ENCODE measurements around the gene CCR2.

CCR2 gene

DNA sequence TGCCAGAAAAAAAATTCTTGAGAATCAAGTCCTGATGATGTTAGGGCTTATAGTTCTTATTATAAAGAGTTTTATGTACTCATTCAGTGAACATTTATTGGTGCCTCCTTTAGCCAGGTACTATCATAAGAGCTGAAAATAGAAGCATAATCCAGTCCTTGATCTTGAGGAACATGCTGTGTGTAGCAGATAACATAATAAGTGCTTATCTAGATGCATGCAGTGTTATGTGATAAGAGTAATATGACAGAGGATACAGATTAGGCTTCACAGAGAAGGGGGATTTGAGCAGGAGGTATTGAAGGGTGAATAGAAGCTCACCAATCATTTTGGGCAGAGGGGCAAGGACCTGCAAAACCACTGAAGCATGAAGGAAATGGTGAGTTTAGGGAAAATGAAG, 1.1 kb downstream of the CCR2 start:
- H3K9ac ChIP-seq = no peak overlapping the region
- H3K4me2 ChIP-seq = no peak overlapping the region
- no peaks in the 10 kb centered on the region for H3K36me3 ChIP-seq (ENCODE audit: insufficient read depth)
- H3K79me2 ChIP-seq (ENCODE audit: insufficient read depth, low read depth) = no peaks in the 10 kb centered on the region
- no peak overlapping the region for H3K27ac ChIP-seq
- H3K4me1 ChIP-seq (ENCODE audit: low read depth, poor library complexity, severe bottlenecking) = peaks cover 44% of the 10 kb centered on the region
- H3K27me3 ChIP-seq (ENCODE audit: insufficient read depth, low read depth) = no peaks in the 10 kb centered on the region
- no peaks in the 10 kb centered on the region for H4K20me1 ChIP-seq (ENCODE audit: insufficient read depth)
- H3K4me3 ChIP-seq (IDR thresholded peaks at IDR 0.05; ENCODE audit: insufficient read depth, low read depth, low read length) = no peak overlapping the region
- H2AFZ ChIP-seq (ENCODE audit: low read depth) = no peak overlapping the region
- TF ChIP-seq, protein P1, sequence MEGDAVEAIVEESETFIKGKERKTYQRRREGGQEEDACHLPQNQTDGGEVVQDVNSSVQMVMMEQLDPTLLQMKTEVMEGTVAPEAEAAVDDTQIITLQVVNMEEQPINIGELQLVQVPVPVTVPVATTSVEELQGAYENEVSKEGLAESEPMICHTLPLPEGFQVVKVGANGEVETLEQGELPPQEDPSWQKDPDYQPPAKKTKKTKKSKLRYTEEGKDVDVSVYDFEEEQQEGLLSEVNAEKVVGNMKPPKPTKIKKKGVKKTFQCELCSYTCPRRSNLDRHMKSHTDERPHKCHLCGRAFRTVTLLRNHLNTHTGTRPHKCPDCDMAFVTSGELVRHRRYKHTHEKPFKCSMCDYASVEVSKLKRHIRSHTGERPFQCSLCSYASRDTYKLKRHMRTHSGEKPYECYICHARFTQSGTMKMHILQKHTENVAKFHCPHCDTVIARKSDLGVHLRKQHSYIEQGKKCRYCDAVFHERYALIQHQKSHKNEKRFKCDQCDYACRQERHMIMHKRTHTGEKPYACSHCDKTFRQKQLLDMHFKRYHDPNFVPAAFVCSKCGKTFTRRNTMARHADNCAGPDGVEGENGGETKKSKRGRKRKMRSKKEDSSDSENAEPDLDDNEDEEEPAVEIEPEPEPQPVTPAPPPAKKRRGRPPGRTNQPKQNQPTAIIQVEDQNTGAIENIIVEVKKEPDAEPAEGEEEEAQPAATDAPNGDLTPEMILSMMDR (conservative IDR thresholded peaks at IDR 0.05; ENCODE audit: low read depth, low read length) = no peak

DNA sequence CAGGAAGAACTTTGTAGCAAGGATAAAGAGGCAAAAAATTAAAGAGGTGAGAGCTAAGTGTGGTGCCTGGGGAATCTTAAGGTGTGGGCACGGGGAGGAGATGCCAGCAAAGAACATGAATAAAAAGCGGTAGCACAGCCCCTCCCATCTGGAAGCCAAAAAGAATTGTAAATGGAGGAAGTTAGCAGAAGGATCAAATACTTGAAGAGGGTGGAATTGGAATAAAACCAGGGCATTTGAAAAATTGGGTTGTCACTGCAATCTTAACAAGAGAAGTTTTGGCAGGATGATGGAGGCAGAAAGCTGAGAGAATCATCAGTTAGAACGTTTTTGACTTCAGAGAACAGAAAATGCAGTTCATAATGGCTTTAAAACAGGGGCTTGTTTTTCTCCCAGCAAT, 2.4 kb downstream of the CCR2 start:
- H2AFZ ChIP-seq (ENCODE audit: low read depth) = no peak overlapping the region
- no peaks in the 10 kb centered on the region for H3K79me2 ChIP-seq (ENCODE audit: insufficient read depth, low read depth)
- H3K4me3 ChIP-seq (IDR thresholded peaks at IDR 0.05; ENCODE audit: insufficient read depth, low read depth, low read length) = no peak overlapping the region
- no peaks in the 10 kb centered on the region for H3K36me3 ChIP-seq (ENCODE audit: insufficient read depth)
- H3K27ac ChIP-seq = no peak overlapping the region
- no peak overlapping the region for H3K4me2 ChIP-seq
- TF ChIP-seq, protein P1 (conservative IDR thresholded peaks at IDR 0.05; ENCODE audit: low read depth, low read length) = no peak
- no peak overlapping the region for H3K9ac ChIP-seq
- peaks cover 44% of the 10 kb centered on the region for H3K4me1 ChIP-seq (ENCODE audit: low read depth, poor library complexity, severe bottlenecking)
- no peaks in the 10 kb centered on the region for H4K20me1 ChIP-seq (ENCODE audit: insufficient read depth)
- H3K27me3 ChIP-seq (ENCODE audit: insufficient read depth, low read depth) = no peaks in the 10 kb centered on the region

DNA sequence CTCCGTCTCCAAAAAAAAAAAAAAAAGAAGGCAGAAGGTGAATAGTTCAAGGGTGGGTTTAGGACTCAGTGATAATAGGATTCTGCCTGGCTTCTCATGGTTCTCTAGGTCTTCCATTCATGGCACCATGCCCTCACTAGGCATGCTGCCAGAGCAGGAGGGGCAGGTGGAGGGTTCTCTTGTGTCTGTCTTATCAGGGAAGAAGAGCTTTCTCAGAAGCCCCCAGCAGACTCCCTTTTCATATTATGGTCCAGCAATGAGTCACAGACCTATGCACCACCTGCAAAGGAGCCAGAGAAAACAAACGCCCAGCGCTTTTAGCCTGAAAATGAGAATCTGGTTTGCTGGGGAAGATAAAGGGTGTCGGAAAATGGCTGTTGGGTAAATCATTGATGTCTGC, 3.0 kb downstream of the CCR2 start:
- TF ChIP-seq, protein P1 (conservative IDR thresholded peaks at IDR 0.05; ENCODE audit: low read depth, low read length) = no peak
- H4K20me1 ChIP-seq (ENCODE audit: insufficient read depth) = no peaks in the 10 kb centered on the region
- H3K9ac ChIP-seq = no peak overlapping the region
- H3K4me1 ChIP-seq (ENCODE audit: low read depth, poor library complexity, severe bottlenecking) = peaks cover 44% of the 10 kb centered on the region
- H3K4me3 ChIP-seq (IDR thresholded peaks at IDR 0.05; ENCODE audit: insufficient read depth, low read depth, low read length) = no peak overlapping the region
- H3K27me3 ChIP-seq (ENCODE audit: insufficient read depth, low read depth) = no peaks in the 10 kb centered on the region
- no peaks in the 10 kb centered on the region for H3K36me3 ChIP-seq (ENCODE audit: insufficient read depth)
- no peak overlapping the region for H3K4me2 ChIP-seq
- H3K79me2 ChIP-seq (ENCODE audit: insufficient read depth, low read depth) = no peaks in the 10 kb centered on the region
- H2AFZ ChIP-seq (ENCODE audit: low read depth) = no peak overlapping the region
- no peak overlapping the region for H3K27ac ChIP-seq

DNA sequence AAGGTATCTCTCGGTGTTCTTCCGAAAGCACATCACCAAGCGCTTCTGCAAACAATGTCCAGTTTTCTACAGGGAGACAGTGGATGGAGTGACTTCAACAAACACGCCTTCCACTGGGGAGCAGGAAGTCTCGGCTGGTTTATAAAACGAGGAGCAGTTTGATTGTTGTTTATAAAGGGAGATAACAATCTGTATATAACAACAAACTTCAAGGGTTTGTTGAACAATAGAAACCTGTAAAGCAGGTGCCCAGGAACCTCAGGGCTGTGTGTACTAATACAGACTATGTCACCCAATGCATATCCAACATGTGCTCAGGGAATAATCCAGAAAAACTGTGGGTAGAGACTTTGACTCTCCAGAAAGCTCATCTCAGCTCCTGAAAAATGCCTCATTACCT, 4.6 kb downstream of the CCR2 start:
- peaks cover 31% of the 10 kb centered on the region for H3K4me1 ChIP-seq (ENCODE audit: low read depth, poor library complexity, severe bottlenecking)

More for the DNA sequence above, 4.6 kb downstream of the CCR2 start:
- Histone ChIP-seq H4K20me1 (ENCODE audit: insufficient read depth) (no peaks in the 10 kb centered on the region), H3K79me2 (ENCODE audit: insufficient read depth, low read depth) (no peaks in the 10 kb centered on the region), H3K36me3 (ENCODE audit: insufficient read depth) (no peaks in the 10 kb centered on the region), H3K27me3 (ENCODE audit: insufficient read depth, low read depth) (no peaks in the 10 kb centered on the region), H3K4me3 (IDR thresholded peaks at IDR 0.05; ENCODE audit: insufficient read depth, low read depth, low read length) (no peak overlapping the region), H3K9ac (no peak overlapping the region), H3K27ac (no peak overlapping the region), H2AFZ (ENCODE audit: low read depth) (no peak overlapping the region), H3K4me2 (no peak overlapping the region)
- TF ChIP-seq, protein P1 (conservative IDR thresholded peaks at IDR 0.05; ENCODE audit: low read depth, low read length) = no peak
